C4-2B (cell line): Measurements from ENCODE around the gene ANXA3.

Source experiments
- H3K27ac ChIP-seq: fragments of 450-650 bp; 2 replicates; pipeline ENCODE4 v1.5.1; 2017
- ZFX ChIP-seq: fragments of 450-650 bp; IDR thresholded peaks from 2 replicates; pipeline ENCODE4 v1.6.1; 2017
- TF ChIP-seq, protein P1 (sequence below): fragments of 450-650 bp; conservative IDR thresholded peaks from 2 replicates; pipeline ENCODE4 v1.5.1; 2017; ENCODE audit warnings: mild to moderate bottlenecking

ANXA3 gene

DNA sequence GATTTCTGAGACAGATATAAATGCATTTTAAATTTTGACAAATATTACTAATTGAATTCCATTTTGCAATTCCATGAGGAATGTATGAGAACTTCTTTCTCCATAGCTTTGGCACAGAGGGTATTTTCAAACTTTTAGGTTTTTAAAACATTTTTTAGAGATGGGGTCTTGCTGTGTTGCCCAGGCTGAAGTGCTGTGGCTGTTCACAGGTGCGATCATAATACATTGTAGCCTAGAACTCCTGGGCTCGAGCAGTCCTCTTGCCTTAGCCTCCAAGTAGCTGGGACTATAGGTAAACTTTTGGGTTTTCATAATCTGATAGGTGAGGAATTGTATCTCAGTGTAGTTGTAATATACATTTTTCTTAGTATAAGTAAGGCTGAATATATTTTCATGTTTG, 53.4 kb downstream of the ANXA3 start:
- H3K27ac ChIP-seq, result no peak overlapping the region
- no peak for TF ChIP-seq ZFX

DNA sequence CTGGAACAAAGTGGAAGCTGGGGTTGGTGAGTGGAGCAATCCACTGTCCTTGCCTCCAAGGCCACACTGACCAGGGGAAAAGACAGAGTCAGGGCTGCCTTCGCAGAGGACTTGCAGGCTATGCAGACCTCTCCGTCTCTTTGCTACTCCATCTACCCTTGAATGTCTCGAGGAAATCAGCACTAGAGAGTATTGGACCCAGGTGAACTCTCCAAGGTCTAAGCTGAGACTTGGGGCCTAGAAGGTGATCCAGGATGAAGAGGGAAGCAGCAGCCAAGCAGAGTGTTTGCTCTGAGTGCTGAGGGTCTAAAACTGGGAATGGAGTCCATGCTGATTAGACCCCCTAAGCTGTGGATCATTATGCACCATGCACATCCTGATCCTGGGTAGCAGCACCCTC, 54.5 kb downstream of the ANXA3 start:
- no peak overlapping the region for H3K27ac ChIP-seq
- TF ChIP-seq, protein P1, sequence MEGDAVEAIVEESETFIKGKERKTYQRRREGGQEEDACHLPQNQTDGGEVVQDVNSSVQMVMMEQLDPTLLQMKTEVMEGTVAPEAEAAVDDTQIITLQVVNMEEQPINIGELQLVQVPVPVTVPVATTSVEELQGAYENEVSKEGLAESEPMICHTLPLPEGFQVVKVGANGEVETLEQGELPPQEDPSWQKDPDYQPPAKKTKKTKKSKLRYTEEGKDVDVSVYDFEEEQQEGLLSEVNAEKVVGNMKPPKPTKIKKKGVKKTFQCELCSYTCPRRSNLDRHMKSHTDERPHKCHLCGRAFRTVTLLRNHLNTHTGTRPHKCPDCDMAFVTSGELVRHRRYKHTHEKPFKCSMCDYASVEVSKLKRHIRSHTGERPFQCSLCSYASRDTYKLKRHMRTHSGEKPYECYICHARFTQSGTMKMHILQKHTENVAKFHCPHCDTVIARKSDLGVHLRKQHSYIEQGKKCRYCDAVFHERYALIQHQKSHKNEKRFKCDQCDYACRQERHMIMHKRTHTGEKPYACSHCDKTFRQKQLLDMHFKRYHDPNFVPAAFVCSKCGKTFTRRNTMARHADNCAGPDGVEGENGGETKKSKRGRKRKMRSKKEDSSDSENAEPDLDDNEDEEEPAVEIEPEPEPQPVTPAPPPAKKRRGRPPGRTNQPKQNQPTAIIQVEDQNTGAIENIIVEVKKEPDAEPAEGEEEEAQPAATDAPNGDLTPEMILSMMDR, result no peak
- TF ChIP-seq ZFX, result no peak

GRCh38 chr4:78606530-78607095, 55.0 kb downstream of the ANXA3 start:
- TF ChIP-seq ZFX, result no peak
- TF ChIP-seq, protein P1, result no peak

GRCh38 chr4:78608684-78609083, 57.1 kb downstream of the ANXA3 start:
- TF ChIP-seq, protein P1, result no peak
- TF ChIP-seq ZFX, result no peak
- H3K27ac ChIP-seq, result no peak overlapping the region

More at GRCh38 chr4:78606530-78607095, 55.0 kb downstream of the ANXA3 start:
- H3K27ac ChIP-seq, result no peak overlapping the region

GRCh38 chr4:78609580-78609979, 58.0 kb downstream of the ANXA3 start:
- no peak for TF ChIP-seq ZFX
- TF ChIP-seq, protein P1, result no peak
- H3K27ac ChIP-seq, result no peak overlapping the region

GRCh38 chr4:78610546-78611214, 59.1 kb downstream of the ANXA3 start:
- H3K27ac ChIP-seq, result no peak overlapping the region
- TF ChIP-seq ZFX, result no peak
- TF ChIP-seq, protein P1, result no peak

GRCh38 chr4:78611215-78611558, 59.6 kb downstream of the ANXA3 start:
- H3K27ac ChIP-seq, result no peak overlapping the region
- TF ChIP-seq, protein P1, result no peak
- no peak for TF ChIP-seq ZFX
